ENCODE results near the gene PTPRU.

DNA sequence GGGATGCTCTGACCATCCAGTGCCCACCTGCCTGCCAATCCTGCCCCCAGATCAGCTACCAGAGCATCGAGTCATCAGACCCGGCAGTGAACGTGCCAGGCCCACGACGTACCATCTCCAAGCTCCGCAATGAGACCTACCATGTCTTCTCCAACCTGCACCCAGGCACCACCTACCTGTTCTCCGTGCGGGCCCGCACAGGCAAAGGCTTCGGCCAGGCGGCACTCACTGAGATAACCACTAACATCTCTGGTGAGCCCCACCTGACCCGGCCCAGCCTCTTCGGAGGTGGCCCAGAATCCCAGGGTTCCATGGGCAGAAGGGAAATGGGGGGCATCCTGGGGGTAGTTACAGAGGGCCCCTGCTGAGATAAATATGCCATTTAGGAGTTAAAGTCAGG is 43.1 kb downstream of the PTPRU start:
- TF ChIP-seq, protein P1, sequence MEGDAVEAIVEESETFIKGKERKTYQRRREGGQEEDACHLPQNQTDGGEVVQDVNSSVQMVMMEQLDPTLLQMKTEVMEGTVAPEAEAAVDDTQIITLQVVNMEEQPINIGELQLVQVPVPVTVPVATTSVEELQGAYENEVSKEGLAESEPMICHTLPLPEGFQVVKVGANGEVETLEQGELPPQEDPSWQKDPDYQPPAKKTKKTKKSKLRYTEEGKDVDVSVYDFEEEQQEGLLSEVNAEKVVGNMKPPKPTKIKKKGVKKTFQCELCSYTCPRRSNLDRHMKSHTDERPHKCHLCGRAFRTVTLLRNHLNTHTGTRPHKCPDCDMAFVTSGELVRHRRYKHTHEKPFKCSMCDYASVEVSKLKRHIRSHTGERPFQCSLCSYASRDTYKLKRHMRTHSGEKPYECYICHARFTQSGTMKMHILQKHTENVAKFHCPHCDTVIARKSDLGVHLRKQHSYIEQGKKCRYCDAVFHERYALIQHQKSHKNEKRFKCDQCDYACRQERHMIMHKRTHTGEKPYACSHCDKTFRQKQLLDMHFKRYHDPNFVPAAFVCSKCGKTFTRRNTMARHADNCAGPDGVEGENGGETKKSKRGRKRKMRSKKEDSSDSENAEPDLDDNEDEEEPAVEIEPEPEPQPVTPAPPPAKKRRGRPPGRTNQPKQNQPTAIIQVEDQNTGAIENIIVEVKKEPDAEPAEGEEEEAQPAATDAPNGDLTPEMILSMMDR (conservative IDR thresholded peaks at IDR 0.05; ENCODE audit: low read depth in 2 of 2), result no peak
- TF ChIP-seq, protein P2, sequence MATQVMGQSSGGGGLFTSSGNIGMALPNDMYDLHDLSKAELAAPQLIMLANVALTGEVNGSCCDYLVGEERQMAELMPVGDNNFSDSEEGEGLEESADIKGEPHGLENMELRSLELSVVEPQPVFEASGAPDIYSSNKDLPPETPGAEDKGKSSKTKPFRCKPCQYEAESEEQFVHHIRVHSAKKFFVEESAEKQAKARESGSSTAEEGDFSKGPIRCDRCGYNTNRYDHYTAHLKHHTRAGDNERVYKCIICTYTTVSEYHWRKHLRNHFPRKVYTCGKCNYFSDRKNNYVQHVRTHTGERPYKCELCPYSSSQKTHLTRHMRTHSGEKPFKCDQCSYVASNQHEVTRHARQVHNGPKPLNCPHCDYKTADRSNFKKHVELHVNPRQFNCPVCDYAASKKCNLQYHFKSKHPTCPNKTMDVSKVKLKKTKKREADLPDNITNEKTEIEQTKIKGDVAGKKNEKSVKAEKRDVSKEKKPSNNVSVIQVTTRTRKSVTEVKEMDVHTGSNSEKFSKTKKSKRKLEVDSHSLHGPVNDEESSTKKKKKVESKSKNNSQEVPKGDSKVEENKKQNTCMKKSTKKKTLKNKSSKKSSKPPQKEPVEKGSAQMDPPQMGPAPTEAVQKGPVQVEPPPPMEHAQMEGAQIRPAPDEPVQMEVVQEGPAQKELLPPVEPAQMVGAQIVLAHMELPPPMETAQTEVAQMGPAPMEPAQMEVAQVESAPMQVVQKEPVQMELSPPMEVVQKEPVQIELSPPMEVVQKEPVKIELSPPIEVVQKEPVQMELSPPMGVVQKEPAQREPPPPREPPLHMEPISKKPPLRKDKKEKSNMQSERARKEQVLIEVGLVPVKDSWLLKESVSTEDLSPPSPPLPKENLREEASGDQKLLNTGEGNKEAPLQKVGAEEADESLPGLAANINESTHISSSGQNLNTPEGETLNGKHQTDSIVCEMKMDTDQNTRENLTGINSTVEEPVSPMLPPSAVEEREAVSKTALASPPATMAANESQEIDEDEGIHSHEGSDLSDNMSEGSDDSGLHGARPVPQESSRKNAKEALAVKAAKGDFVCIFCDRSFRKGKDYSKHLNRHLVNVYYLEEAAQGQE (IDR thresholded peaks at IDR 0.05; ENCODE audit: unreplicated experiment), result no peak
- TF ChIP-seq EZH2phosphoT487 (IDR thresholded peaks at IDR 0.05; ENCODE audit: unreplicated experiment) (no peak), POLR2AphosphoS5 (IDR thresholded peaks at IDR 0.05; ENCODE audit: low read depth) (no peak), EZH2 (IDR thresholded peaks at IDR 0.05; ENCODE audit: low read depth, unreplicated experiment) (no peak), CREB1 (CRISPR knock-in tag; IDR thresholded peaks at IDR 0.05; ENCODE audit: low read depth) (no peak), STAT1 (IDR thresholded peaks at IDR 0.05; ENCODE audit: unreplicated experiment) (no peak), JUNB (IDR thresholded peaks at IDR 0.05; ENCODE audit: unreplicated experiment) (no peak), ZNF331 (CRISPR knock-in tag; IDR thresholded peaks at IDR 0.05; ENCODE audit: low read depth) (no peak)

Data from GM23338 (cell line).